Upper lobe of left lung (tissue), 4 donors: ENCODE results near the gene NRDC.

ENCODE experiments used
- EP300 ChIP-seq, 4 donors: sonication (generic); formaldehyde crosslinking; IDR thresholded peaks; one replicate each; pipeline ENCODE4 v1.5.1; 2017; ENCODE audit warnings: antibody characterized with exemption in 4 of 4, control low read depth in 2 of 4
- POLR2AphosphoS5 ChIP-seq, 2 donors: sonication (generic); formaldehyde crosslinking; IDR thresholded peaks; one replicate each; pipeline ENCODE4 v1.5.1; 2017; ENCODE audit warnings: antibody characterized with exemption in 2 of 2
- TF ChIP-seq, protein P1 (sequence below), 6 experiments: fragments of 450-650 bp in 4 of 6; fragments of 200-600 bp in 2 of 6; sonication (generic) in 2 of 6; IDR thresholded peaks; one replicate each; pipeline ENCODE4 v1.5.1; 2016 to 2019; ENCODE audit warnings: antibody characterized with exemption in 6 of 6

DNA sequence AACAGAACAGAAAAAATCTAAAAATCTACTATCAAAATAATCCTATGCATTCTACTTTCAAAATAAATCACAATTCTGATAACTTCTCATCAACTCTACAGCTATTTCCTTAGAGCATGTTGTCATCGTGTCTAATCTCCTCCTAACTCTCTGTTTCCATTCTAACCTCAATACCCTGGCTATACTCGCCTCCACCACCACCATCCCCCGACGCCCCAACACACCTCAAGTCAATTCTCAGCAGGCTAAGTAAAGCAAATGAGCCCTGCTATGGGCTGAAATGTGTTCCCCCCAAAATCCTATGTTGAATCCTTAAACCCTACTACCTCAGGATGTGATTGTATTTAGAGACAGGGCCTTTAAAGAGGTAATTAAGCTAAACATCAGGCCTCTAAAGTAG is 34.6 kb downstream of the NRDC start:
- TF ChIP-seq, protein P1, sequence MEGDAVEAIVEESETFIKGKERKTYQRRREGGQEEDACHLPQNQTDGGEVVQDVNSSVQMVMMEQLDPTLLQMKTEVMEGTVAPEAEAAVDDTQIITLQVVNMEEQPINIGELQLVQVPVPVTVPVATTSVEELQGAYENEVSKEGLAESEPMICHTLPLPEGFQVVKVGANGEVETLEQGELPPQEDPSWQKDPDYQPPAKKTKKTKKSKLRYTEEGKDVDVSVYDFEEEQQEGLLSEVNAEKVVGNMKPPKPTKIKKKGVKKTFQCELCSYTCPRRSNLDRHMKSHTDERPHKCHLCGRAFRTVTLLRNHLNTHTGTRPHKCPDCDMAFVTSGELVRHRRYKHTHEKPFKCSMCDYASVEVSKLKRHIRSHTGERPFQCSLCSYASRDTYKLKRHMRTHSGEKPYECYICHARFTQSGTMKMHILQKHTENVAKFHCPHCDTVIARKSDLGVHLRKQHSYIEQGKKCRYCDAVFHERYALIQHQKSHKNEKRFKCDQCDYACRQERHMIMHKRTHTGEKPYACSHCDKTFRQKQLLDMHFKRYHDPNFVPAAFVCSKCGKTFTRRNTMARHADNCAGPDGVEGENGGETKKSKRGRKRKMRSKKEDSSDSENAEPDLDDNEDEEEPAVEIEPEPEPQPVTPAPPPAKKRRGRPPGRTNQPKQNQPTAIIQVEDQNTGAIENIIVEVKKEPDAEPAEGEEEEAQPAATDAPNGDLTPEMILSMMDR (IDR thresholded peaks at IDR 0.05) = no peak
- no peak for TF ChIP-seq EP300 (IDR thresholded peaks at IDR 0.05)
- TF ChIP-seq POLR2AphosphoS5 (IDR thresholded peaks at IDR 0.05) = no peak
